ENCODE data around the gene CEBPZOS. TPM values are rescaled to one million over a fixed set of nuclear protein-coding genes. Genes with fewer than 3 reads are reported as not detected.
A peak's percentile ranks its signal among the peaks of the same experiment; 100 is the strongest.

Gene CEBPZOS
- total RNA-seq, 1 experiment from 2014 or later: 1.5 TPM

- Histone ChIP-seq H3K4me2 (ENCODE audit: insufficient read depth, insufficient read length, low read length) (no peak overlapping the region), H2BK12ac (ENCODE audit: insufficient read length, low read depth, low read length) (no peak overlapping the region), H3K14ac (ENCODE audit: insufficient read depth, low read length) (no peak overlapping the region), H3K23ac (ENCODE audit: insufficient read length, low read depth, low read length) (no peak overlapping the region), H3K4me1 (ENCODE audit: insufficient read depth, low read length) (no peaks in the 10 kb centered on the region), H3K56ac (ENCODE audit: insufficient read length, low read depth, low read length) (no peak overlapping the region), H3K18ac (ENCODE audit: insufficient read length, low read depth, low read length) (no peak overlapping the region), H3K27ac (ENCODE audit: insufficient read length, low read depth, low read length) (no peak overlapping the region), H4K8ac (replicated peaks; ENCODE audit: insufficient read length, low read depth, low read length) (no peak overlapping the region), H3T11ph (ENCODE audit: low read length) (no peak overlapping the region), H2AFZ (ENCODE audit: low read length) (no peak overlapping the region), H2BK120ac (ENCODE audit: low read depth, low read length, poor library complexity, severe bottlenecking) (no peak overlapping the region), H4K20me1 (ENCODE audit: control insufficient read depth, insufficient read depth, insufficient read length) (no peaks in the 10 kb centered on the region), H4K5ac (ENCODE audit: insufficient read length, low read depth, low read length) (no peak overlapping the region), H2AK5ac (ENCODE audit: insufficient read length, low read length) (no peak overlapping the region), H2BK15ac (ENCODE audit: low read depth, low read length) (no peak overlapping the region), H3K9ac (ENCODE audit: extremely low read depth, insufficient read length, low read length) (no peak overlapping the region), H3K79me2 (ENCODE audit: insufficient read depth, low read length) (no peaks in the 10 kb centered on the region), H2BK20ac (ENCODE audit: low read depth, low read length, poor library complexity, severe bottlenecking) (no peak overlapping the region), H3K9me3 (ENCODE audit: control insufficient read depth, low read depth, low read length) (no peaks in the 10 kb centered on the region), H3K4ac (ENCODE audit: low read depth, low read length) (no peak overlapping the region), H3K79me1 (ENCODE audit: insufficient read depth, low read depth, low read length, poor library complexity, severe bottlenecking) (peaks cover 2% of the 10 kb centered on the region), H2BK5ac (ENCODE audit: insufficient read length, low read length) (no peak overlapping the region), H3K27me3 (ENCODE audit: insufficient read depth, low read length) (no peaks in the 10 kb centered on the region), H3K23me2 (ENCODE audit: insufficient read length, low read depth, low read length, poor library complexity, severe bottlenecking) (no peaks in the 10 kb centered on the region), H4K91ac (ENCODE audit: insufficient read length, low read depth, low read length) (no peak overlapping the region)
- TF ChIP-seq CTCF (conservative IDR thresholded peaks at IDR 0.05): no peak
- H3K36me3 Mint-ChIP-seq (ENCODE audit: insufficient read depth in 1 of 3, low read depth in 3 of 3): peaks cover 49 to 97% (median 91%) of the 10 kb centered on the region in 3 experiments; a peak in 6 of 7 replicates
- no peak for DNase-seq
- no peak overlapping the region for H3K4me3 Mint-ChIP-seq
- WGBS (ENCODE audit: extremely low coverage, insufficient read length, low lambda C conversion rate): no CpG with 5 or more reads among the region's 4 CpGs
- H3K4me1 Mint-ChIP-seq: peaks cover 6 to 17% of the 10 kb centered on the region in 2 experiments; a peak in 2 of 4 replicates
- H3K9me3 Mint-ChIP-seq: no peaks in the 10 kb centered on the region
- no peaks in the 10 kb centered on the region for H3K27me3 Mint-ChIP-seq (ENCODE audit: low read depth)
- H3K27ac Mint-ChIP-seq: peak overlapping the region in 2 of 3 experiments; percentile 63 to 82; a peak in 3 of 7 replicates
Measured at GRCh38 chr2:37244017-37244416, 47.7 kb downstream of the CEBPZOS start.
